GM23248 (cell line): ENCODE measurements around the gene NRP1.

Source experiments
- EZH2 ChIP-seq: fragments of 200-600 bp; sonication (generic); IDR thresholded peaks from 2 replicates; pipeline ENCODE4 v1.6.1; 2018; ENCODE audit warnings: antibody characterized with exemption, mild to moderate bottlenecking; ENCODE audit not compliant: insufficient read depth, poor library complexity, severe bottlenecking
- EZH2phosphoT487 ChIP-seq: fragments of 200-600 bp; sonication (generic); IDR thresholded peaks from 2 replicates; pipeline ENCODE4 v1.6.1; 2018; ENCODE audit warnings: antibody characterized with exemption, moderate library complexity, mild to moderate bottlenecking, low read depth; ENCODE audit not compliant: insufficient read depth

GRCh38 chr10:33133557-33133956 is 200.9 kb downstream of the NRP1 start:
- TF ChIP-seq EZH2 (no peak), EZH2phosphoT487 (no peak)
